HG03045 (cell line): ENCODE results near the gene PARD3.
"Not testable (repeated sequence)": the region's sequence is repeated elsewhere in the genome, so short reads cannot be mapped to it uniquely, and the experiment has no call there.

ENCODE experiments used
- ATAC-seq: cut with Tn5 transposase; IDR thresholded peaks from one replicate; pipeline ENCODE4 v1.9.1; 2021; ENCODE audit warnings: mild to moderate bottlenecking, moderate library complexity; ENCODE audit not compliant: unreplicated experiment

The PARD3 gene

DNA sequence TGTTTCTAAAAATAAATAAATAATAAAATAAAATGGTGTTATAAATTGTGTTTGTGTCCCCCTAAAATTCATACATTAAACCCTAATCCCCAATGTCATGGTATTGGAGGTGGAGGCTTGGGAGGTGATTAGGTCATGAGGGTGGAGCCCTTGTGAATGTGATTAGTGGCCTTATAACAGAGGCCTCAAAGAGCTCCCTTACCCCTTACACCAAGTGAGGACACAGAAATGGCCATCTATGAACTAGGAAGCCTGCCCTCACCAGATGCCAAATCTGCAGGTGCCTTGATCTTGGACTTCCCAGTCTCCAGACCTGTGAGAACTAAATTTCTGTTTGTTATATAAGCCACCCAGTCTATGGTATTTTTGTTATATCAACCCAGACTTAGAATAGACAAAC, 738.7 kb downstream of the PARD3 start:
- ATAC-seq: no peak

DNA sequence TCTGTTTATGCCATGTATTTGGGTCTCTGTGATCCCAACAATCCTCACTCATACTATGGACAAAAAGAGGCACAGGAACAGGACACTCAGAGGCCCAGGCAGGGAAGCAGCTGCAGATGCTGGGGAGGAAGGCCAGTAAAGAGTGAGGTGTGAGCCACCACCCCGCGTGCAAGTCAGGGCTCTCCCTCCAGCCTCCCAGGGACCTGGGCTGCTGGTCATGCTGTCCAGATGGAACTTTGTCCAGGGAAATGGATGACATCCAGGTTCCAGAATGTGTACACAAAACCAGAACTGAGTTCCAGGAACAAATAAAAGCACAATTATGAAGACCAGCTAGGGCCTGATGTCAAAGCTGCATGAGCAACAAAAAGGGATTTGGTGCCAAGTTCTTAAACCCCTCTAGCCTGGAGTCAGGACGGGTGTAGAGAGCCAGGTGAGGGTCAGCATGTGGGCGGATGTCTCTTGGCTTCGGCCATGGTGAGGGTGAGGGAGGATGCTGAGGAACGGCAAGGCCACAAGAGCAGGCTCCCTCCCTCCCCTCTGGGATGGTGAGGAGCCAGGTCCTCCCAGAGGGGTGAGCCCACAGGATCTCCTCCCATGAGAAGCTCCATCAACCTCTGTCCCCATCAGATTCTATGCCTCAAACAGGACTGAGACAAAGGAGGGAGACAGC, 739.7 kb downstream of the PARD3 start:
- no peak for ATAC-seq

- no peak for ATAC-seq
Observed at GRCh38 chr10:34074051-34074450, 741.0 kb downstream of the PARD3 start.

DNA sequence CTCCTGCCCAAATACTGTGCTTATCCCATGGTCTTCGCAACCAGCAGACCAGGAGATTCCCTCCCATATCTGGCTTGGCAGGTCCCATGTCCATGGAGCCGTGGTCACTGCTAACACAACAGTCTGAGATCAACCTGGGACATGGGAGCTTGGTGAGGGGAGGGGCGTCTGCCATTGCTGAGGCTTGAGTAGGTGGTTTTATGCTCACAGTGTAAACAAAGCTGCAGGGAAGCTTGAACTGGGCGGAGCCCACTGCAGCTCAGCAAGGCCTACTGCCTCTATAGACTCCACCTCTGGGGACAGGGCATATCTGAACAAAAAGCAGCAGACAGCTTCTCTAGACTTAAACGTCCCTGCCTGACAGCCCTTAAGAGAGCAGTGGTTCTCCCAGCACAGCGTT, 747.4 kb downstream of the PARD3 start:
- not testable (repeated sequence) for ATAC-seq

DNA sequence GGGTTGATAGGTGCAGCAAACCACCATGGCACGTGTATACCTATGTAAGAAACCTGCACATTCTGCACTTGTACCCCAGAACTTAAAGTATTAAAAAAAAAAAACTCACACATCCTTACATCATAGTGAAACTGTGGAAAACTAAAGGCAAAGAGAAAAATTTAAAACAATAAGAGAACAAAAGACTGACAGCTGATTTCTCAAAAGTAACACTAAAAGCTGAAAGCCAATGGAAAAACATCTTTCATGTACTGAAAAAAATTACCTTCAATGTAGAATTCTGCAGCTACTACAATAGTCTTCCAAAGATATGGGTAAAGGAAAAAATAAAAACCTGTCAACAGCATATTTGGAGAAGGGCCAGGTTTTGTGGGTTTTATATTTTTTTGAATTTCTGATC, 751.5 kb downstream of the PARD3 start:
- no peak for ATAC-seq

GRCh38 chr10:34061841-34062240, 753.3 kb downstream of the PARD3 start:
- no peak for ATAC-seq
